G401 (cell line): ENCODE measurements around the gene RPS6KA1. TPM values are rescaled to one million over a fixed set of nuclear protein-coding genes. Genes with fewer than 3 reads are reported as not detected.
"Not testable (repeated sequence)": the region's sequence is repeated elsewhere in the genome, so short reads cannot be mapped to it uniquely, and the experiment has no call there.

Source experiments
- DNase-seq: peaks from one replicate; pipeline ENCODE4 v3.0.0-alpha.2; 2015; ENCODE audit warnings: low spot score
- in situ Hi-C: cut with HindIII; loops from 2 replicates; pipeline ENCODE4 v1.10.0; 2016; ENCODE audit warnings: low sequenced_read_pairs, mixed read lengths
- total RNA-seq: library from RNA; depleted of rRNA; stranded (reverse); fragments of >200 nt; shearing (Covaris generic); gene quantifications from 2 replicates; pipeline ENCODE4 v1.2.3, GENCODE V29; 2014

RPS6KA1 gene
- total RNA-seq, 1 experiment from 2014 or later: 296 TPM

DNA sequence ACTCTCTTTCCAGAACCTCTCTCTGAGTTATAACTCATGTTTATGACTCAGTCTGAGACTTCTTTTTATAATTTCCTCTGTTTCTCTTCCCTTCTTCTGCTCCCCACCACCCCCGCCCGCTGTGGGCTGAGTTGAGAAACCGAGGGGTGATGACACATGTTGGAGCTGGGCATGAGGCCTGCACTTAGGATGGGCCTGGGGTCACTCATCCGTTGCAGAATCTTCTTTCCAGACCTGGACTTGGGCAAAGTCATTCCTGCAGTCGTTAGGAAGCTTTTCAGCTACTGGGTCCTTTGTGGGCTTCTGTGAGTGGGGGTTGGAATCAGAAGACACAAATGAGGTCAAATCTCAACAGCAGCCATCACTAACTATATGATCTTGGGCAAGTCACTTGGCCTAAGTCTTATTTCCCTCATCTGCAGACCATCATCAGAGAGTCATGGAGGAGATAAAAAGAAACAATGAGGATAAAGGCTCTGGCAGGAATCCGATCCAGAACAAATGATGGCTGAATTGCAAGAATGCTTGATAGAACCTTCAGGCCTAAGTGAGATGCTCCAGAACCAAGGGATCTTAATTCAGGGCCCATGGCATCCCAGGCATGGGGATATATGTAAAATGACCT is 53.4 kb downstream of the RPS6KA1 start:
- no peak for DNase-seq
- in situ Hi-C loops: no loop called here

- in situ Hi-C loops: no loop called here
- DNase-seq: no peak
Measured at GRCh38 chr1:26583646-26584485, 54.3 kb downstream of the RPS6KA1 start.

GRCh38 chr1:26584588-26584987 is 55.0 kb downstream of the RPS6KA1 start:
- in situ Hi-C loops, DNase-seq: not testable (repeated sequence)

DNA sequence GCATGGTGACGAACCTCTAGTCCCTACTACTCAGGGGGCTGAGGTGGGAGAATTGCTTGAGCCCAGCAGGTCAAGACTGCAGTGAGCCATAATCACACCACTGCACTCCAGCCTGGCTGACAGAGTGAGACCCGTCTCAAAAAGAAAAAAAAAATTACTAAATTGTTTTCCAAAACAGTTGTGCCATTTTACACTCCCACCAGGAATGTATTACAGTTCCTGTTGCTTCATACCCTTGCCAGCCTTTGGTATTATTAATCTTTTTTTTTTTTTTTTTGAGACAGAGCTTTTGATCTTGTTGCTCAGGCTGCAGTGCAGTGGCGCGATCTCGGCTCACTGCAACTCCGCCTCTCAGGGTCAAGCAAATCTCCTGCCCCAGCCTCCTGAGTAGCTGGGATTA is 55.9 kb downstream of the RPS6KA1 start:
- in situ Hi-C loops: no loop called here
- DNase-seq: no peak

- in situ Hi-C loops: no loop called here
- DNase-seq: no peak
Measured at GRCh38 chr1:26593385-26593784, 63.8 kb downstream of the RPS6KA1 start.

GRCh38 chr1:26594593-26594992 is 65.0 kb downstream of the RPS6KA1 start:
- DNase-seq, in situ Hi-C loops: not testable (repeated sequence)

GRCh38 chr1:26597629-26598039 is 68.1 kb downstream of the RPS6KA1 start:
- peak; percentile 63 for DNase-seq
- in situ Hi-C loops: no loop called here

- DNase-seq: no peak
- in situ Hi-C loops: no loop called here
Measured at GRCh38 chr1:26598890-26599289, 69.3 kb downstream of the RPS6KA1 start.

- in situ Hi-C loops: no loop called here
- peak; percentile 83 for DNase-seq
Measured at GRCh38 chr1:26602378-26602959, 72.9 kb downstream of the RPS6KA1 start.

GRCh38 chr1:26603856-26604255 is 74.3 kb downstream of the RPS6KA1 start:
- DNase-seq: no peak
- in situ Hi-C loops: no loop called here

DNA sequence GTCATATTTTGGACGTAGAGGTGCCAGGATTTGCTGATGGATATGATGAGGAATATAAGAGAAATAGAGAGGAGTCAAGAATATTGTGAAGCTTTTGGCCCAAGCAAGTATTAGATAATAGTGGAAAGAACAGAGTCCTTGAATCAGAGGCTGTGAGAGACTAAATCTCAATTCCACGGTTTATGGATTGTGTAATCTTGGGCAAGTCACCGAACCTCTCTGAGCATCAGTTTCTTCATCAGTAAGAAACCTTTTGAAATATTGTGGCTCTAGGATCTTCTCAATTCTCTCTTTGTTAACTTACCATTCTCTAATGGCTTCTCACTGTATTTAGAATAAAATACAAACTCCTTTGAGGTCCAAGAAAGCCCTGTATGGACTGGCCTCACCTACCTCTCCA is 77.6 kb downstream of the RPS6KA1 start:
- DNase-seq: no peak
- in situ Hi-C loops: no loop called here

DNA sequence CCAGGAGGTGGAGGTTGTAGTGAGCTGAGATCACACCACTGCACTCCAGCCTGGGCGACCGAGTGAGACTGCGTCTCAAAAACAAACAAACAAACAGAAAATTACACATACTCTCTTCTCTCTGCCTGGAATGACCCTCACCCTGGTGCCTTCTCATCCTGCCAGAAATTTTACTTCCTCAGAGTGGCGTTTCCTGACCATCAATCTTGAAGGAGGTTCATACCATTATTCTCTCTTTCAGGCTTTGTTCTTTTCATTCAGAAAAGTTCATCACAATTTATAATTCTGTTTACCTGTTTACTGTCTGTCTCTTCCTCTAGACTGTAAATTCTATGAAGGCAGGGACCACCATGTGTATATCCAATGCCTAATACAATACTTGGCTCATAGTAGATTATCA is 79.3 kb downstream of the RPS6KA1 start:
- DNase-seq: no peak
- in situ Hi-C loops: no loop called here

DNA sequence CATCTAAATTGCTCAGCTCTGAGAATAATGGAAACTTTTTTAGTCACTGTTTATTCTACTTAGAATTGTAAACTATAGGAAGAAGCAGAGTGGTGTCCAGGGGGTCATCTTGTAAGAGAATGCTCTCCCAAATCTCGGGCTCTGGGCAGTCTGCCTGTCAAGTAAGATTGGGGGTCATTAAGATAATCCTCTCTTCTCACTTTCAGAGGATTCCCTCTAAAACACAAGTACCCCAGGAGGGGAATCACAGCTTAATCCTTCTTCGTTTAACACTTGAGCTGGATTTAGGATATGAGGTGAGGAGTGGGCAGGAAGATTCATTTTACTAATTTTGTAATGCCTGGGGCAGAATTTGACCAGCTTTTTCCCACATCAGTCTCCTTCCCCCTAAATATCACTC is 81.2 kb downstream of the RPS6KA1 start:
- in situ Hi-C loops: no loop called here
- no peak for DNase-seq

- DNase-seq, in situ Hi-C loops: not testable (repeated sequence)
Measured at GRCh38 chr1:26612627-26613026, 83.1 kb downstream of the RPS6KA1 start.

DNA sequence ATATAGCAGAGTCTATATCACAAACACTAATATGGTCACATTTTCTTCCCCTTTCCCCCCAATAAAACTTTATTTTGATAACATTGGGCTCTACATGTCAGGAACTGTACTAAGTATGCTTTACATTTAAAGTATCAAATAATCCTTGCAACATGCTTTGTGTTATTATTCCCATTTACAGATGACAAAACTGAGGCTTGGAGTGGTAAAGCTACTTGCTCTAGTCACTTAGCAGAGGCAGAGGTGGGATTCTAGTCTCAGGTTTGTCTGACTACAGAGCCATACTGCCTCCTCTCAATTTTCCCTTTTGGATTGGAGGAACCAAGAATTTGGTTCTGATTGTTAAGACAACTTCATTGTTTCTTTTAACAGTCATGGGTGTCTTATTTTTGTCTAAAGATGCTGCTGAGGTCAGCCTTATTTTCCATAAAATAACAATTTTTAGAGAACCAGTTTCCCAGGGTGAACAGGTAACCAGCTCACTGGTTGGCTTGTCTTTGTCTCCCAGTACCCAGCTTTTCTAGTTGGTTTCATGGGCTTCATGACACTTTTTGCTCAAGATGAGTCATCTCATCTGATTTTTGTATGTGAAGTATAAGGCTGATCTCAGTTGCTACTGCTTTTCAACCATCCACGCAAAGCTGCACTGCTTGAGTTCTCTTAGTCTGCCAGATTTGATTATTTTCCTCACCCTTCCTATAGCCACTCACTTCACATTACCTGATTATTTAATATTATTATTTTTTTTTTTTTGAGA is 85.3 kb downstream of the RPS6KA1 start:
- no peak for DNase-seq
- in situ Hi-C loops: no loop called here

- in situ Hi-C loops: no loop called here
- no peak for DNase-seq
Measured at GRCh38 chr1:26616881-26617280, 87.3 kb downstream of the RPS6KA1 start.

DNA sequence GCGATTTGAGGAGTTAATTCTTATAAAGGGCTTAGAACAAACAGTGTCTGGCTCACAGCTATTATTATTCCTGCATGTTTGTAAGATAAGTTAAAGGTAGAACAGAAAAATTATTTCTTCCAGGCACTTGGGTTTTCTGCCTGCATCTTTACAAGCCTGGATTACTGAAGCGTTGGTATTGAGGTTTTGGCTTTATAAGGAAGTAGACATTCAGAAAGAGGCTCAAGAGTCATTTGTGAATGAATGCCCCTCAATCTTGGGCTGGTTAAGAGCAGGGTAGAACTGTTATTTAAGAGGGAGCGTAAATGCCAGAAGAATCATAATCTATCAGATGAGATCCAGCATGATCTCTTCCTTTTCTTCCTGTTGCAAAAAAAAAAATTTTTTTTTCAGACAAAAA is 89.0 kb downstream of the RPS6KA1 start:
- no peak for DNase-seq
- in situ Hi-C loops: no loop called here
